ENCODE data around the gene MDM1. TPM values are rescaled to one million over a fixed set of nuclear protein-coding genes. Genes with fewer than 3 reads are reported as not detected.

The MDM1 gene
- total RNA-seq, 1 experiment from 2014 or later, result 22.2 TPM

DNA sequence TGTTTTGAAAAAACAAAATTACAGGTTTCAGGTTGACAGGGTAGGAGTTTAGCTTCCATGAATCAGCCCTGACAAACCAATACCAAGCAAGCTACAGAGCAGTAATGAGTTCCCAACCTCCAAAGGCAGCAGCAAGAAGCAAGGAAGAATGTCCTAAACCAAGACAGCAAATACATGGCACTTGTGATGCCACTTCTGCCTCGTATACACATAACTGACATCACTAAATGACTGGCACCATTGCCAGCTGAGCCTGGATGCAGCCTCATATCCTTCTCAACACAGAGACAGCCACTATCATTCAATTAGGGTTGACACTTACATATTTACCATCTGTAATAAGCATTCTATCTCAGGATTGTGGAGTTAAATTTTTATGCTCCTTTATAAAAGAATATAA lies 35.0 kb upstream of the MDM1 start:
- Mint-ChIP-seq H3K27me3 (ENCODE audit: insufficient read depth, unreplicated experiment) (no peaks in the 10 kb centered on the region), H3K27ac (ENCODE audit: unreplicated experiment) (no peak overlapping the region), H3K36me3 (ENCODE audit: insufficient read depth, unreplicated experiment) (no peaks in the 10 kb centered on the region), H3K9me3 (ENCODE audit: unreplicated experiment) (no peaks in the 10 kb centered on the region), H3K4me1 (ENCODE audit: low read depth, unreplicated experiment) (peaks cover 22% of the 10 kb centered on the region), H3K4me3 (ENCODE audit: unreplicated experiment) (no peak overlapping the region)
- intact Hi-C loops (cut with micrococcal nuclease; ENCODE audit: unreplicated experiment), result no loop called here
- no TSS peak for BruUV-seq (replicated peaks)
- Histone ChIP-seq H3K4me1 (peaks cover 8% of the 10 kb centered on the region; the same call in 1 of the 2 replicates), H3K9me3 (no peaks in the 10 kb centered on the region), H3K4me3 (ENCODE audit: low read depth, low read length) (no peak overlapping the region), H3K27me3 (replicated peaks; ENCODE audit: control insufficient read depth, insufficient read depth, low read length) (no peaks in the 10 kb centered on the region), H3K36me3 (ENCODE audit: control insufficient read depth, insufficient read depth, low read length) (no peaks in the 10 kb centered on the region)
- CTCF ChIA-PET, result no interaction called here
- no peak for DNase-seq
- POLR2A ChIA-PET, result no interaction called here
- TF ChIP-seq, protein P1, sequence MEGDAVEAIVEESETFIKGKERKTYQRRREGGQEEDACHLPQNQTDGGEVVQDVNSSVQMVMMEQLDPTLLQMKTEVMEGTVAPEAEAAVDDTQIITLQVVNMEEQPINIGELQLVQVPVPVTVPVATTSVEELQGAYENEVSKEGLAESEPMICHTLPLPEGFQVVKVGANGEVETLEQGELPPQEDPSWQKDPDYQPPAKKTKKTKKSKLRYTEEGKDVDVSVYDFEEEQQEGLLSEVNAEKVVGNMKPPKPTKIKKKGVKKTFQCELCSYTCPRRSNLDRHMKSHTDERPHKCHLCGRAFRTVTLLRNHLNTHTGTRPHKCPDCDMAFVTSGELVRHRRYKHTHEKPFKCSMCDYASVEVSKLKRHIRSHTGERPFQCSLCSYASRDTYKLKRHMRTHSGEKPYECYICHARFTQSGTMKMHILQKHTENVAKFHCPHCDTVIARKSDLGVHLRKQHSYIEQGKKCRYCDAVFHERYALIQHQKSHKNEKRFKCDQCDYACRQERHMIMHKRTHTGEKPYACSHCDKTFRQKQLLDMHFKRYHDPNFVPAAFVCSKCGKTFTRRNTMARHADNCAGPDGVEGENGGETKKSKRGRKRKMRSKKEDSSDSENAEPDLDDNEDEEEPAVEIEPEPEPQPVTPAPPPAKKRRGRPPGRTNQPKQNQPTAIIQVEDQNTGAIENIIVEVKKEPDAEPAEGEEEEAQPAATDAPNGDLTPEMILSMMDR (IDR thresholded peaks at IDR 0.05; ENCODE audit: insufficient read depth in 1 of 2, low read depth in 1 of 2, low read length in 1 of 2, severe bottlenecking in 1 of 2, unreplicated experiment in 1 of 2), result no peak

DNA sequence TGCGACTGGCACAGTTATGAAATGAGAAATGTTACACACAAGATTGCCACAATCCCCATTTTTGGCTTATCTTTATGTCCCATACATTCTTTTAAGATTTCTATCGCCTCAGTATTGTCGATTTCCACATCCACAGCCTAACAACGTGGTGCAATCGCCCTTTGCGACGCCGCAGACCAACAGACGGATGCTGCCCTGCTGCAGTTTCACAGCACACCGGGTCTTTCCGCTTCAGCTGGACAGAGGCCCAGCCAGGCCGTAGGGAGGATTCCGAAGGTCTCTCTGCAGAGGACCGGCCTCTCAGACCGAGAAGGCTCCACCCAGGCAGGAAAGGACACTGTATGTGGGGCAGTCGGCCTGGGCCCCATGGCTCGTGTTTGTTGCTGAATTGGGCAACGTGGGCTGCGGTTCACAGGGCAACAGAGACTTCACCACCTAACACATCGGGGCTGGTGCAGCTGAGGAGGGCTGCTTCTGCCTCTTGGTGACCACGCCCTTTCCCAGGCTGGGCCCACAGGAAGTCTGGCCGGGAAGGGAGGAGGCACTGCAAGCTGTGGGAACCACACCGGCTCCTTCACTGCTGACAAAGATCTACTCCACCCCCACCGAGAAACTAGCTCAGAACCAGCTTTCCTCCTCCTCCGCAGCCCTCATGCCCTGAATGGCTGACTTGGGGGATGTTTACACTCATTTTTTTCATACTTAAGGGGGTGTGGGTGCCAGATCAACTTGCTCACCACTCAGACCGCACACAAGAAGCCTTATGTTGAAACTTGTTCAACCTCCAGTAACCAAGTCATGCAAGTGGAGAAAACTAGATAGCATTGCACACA lies 32.9 kb upstream of the MDM1 start:
- ChIA-PET CTCF (interaction anchor here (1.1 kb wide), 1 partner anchor 34 kb away, joined by 3 read pairs; no protein-coding TSS in a partner anchor), POLR2A (interaction anchor here (0.6 to 1.1 kb wide), 4 partner anchors 64 to 358 kb away, joined by 3 read pairs; partner anchors contain the start of gene RAP1B)
- intact Hi-C loops (cut with micrococcal nuclease; ENCODE audit: unreplicated experiment), result loop anchor here (1.0 kb wide), 1 partner anchor 64 kb away; no protein-coding TSS in a partner anchor
- no peaks in the 10 kb centered on the region for H3K9me3 ChIP-seq
- Mint-ChIP-seq H3K4me3 (ENCODE audit: unreplicated experiment) (peak overlapping the region; percentile 77), H3K27me3 (ENCODE audit: insufficient read depth, unreplicated experiment) (no peaks in the 10 kb centered on the region), H3K27ac (ENCODE audit: unreplicated experiment) (peak overlapping the region; percentile 89), H3K36me3 (ENCODE audit: insufficient read depth, unreplicated experiment) (no peaks in the 10 kb centered on the region), H3K4me1 (ENCODE audit: low read depth, unreplicated experiment) (peaks cover 22% of the 10 kb centered on the region), H3K9me3 (ENCODE audit: unreplicated experiment) (no peaks in the 10 kb centered on the region)
- BruUV-seq (replicated peaks), result no TSS peak
- H3K27me3 ChIP-seq (replicated peaks; ENCODE audit: control insufficient read depth, insufficient read depth, low read length), result no peaks in the 10 kb centered on the region
- H3K4me3 ChIP-seq (ENCODE audit: low read depth, low read length), result peak overlapping the region; percentile 30
- peak; percentile 91 to 92 for DNase-seq
- H3K4me1 ChIP-seq, result peaks cover 8% of the 10 kb centered on the region; the same call in 1 of the 2 replicates
- TF ChIP-seq, protein P1 (IDR thresholded peaks at IDR 0.05; ENCODE audit: insufficient read depth in 1 of 2, low read depth in 1 of 2, low read length in 1 of 2, severe bottlenecking in 1 of 2, unreplicated experiment in 1 of 2), result no peak
- H3K36me3 ChIP-seq (ENCODE audit: control insufficient read depth, insufficient read depth, low read length), result no peaks in the 10 kb centered on the region

DNA sequence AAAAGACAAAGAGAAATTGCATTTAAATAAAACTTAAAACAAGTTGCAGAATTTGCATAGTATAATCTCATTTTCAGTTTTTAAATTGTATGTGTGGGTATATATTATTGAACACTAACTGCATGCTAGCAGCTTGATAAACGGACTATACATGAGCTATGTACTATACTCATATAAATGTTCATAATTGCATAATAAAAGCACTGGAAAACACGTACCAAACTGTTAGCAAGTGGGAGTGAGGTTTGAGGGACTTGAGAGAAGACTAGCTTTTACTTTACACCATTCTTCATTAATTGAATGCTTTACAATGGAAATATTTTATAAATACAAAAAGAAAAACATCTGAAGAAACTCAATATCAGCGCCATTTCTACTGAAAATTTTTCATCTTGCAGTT lies 32.2 kb upstream of the MDM1 start:
- TF ChIP-seq, protein P1 (IDR thresholded peaks at IDR 0.05; ENCODE audit: insufficient read depth in 1 of 2, low read depth in 1 of 2, low read length in 1 of 2, severe bottlenecking in 1 of 2, unreplicated experiment in 1 of 2), result no peak
- DNase-seq, result no peak
- no peaks in the 10 kb centered on the region for H3K27me3 Mint-ChIP-seq (ENCODE audit: insufficient read depth, unreplicated experiment)
- peak overlapping the region; percentile 77 for H3K4me3 Mint-ChIP-seq (ENCODE audit: unreplicated experiment)
- intact Hi-C loops (cut with micrococcal nuclease; ENCODE audit: unreplicated experiment), result no loop called here
- peaks cover 9% of the 10 kb centered on the region; the same call in 1 of the 2 replicates for H3K4me1 ChIP-seq
- no TSS peak for BruUV-seq (replicated peaks)
- H3K4me3 ChIP-seq (ENCODE audit: low read depth, low read length), result no peak overlapping the region
- no peaks in the 10 kb centered on the region for H3K27me3 ChIP-seq (replicated peaks; ENCODE audit: control insufficient read depth, insufficient read depth, low read length)
- POLR2A ChIA-PET, result no interaction called here
- H3K27ac Mint-ChIP-seq (ENCODE audit: unreplicated experiment), result peak overlapping the region; percentile 89
- H3K36me3 ChIP-seq (ENCODE audit: control insufficient read depth, insufficient read depth, low read length), result no peaks in the 10 kb centered on the region
- H3K9me3 Mint-ChIP-seq (ENCODE audit: unreplicated experiment), result no peaks in the 10 kb centered on the region
- H3K4me1 Mint-ChIP-seq (ENCODE audit: low read depth, unreplicated experiment), result peaks cover 25% of the 10 kb centered on the region
- no peaks in the 10 kb centered on the region for H3K36me3 Mint-ChIP-seq (ENCODE audit: insufficient read depth, unreplicated experiment)
- CTCF ChIA-PET, result no interaction called here
- H3K9me3 ChIP-seq, result no peaks in the 10 kb centered on the region
